T-helper 1 cell treated with Interleukin-12 subunit alpha and Interleukin-12 subunit beta and Interleukin-4 antibody, amounts not matched to agents 30 μg/mL and 1 μg/mL, for 36 hours (primary cell): ENCODE measurements around the gene NLRP3.

Experiments used
- H3K27ac Mint-ChIP-seq: one replicate; pipeline ENCODE4 v1.8.0; 2021; ENCODE audit warnings: mild to moderate bottlenecking, mixed read lengths
- H3K27me3 Mint-ChIP-seq: one replicate; pipeline ENCODE4 v1.8.0; 2021; ENCODE audit warnings: low read depth, mixed read lengths
- H3K36me3 Mint-ChIP-seq: one replicate; pipeline ENCODE4 v1.8.0; 2021; ENCODE audit warnings: low read depth, mixed read lengths
- H3K4me1 Mint-ChIP-seq: one replicate; pipeline ENCODE4 v1.8.0; 2021; ENCODE audit warnings: low read depth, mixed read lengths
- H3K4me3 Mint-ChIP-seq: one replicate; pipeline ENCODE4 v1.8.0; 2021; ENCODE audit warnings: mild to moderate bottlenecking, moderate library complexity, mixed read lengths
- H3K9me3 Mint-ChIP-seq: one replicate; pipeline ENCODE4 v1.8.0; 2021; ENCODE audit warnings: mixed read lengths

Gene NLRP3

GRCh38 chr1:247491328-247491727, 75.4 kb downstream of the NLRP3 start:
- Mint-ChIP-seq H3K27me3 (peaks cover 13% of the 10 kb centered on the region), H3K4me3 (no peak overlapping the region), H3K9me3 (no peaks in the 10 kb centered on the region), H3K36me3 (no peaks in the 10 kb centered on the region), H3K4me1 (no peaks in the 10 kb centered on the region), H3K27ac (no peak overlapping the region)

- Mint-ChIP-seq H3K4me1 (no peaks in the 10 kb centered on the region), H3K27ac (no peak overlapping the region), H3K36me3 (no peaks in the 10 kb centered on the region), H3K4me3 (no peak overlapping the region), H3K27me3 (peaks cover 10% of the 10 kb centered on the region), H3K9me3 (no peaks in the 10 kb centered on the region)
These were observed 77.1 kb downstream of the NLRP3 start for GRCh38 chr1:247493106-247493505.

GRCh38 chr1:247494767-247495166, 78.8 kb downstream of the NLRP3 start:
- no peak overlapping the region for H3K27ac Mint-ChIP-seq
- H3K4me3 Mint-ChIP-seq, result no peak overlapping the region
- no peaks in the 10 kb centered on the region for H3K4me1 Mint-ChIP-seq
- no peaks in the 10 kb centered on the region for H3K36me3 Mint-ChIP-seq
- H3K27me3 Mint-ChIP-seq, result peaks cover 9% of the 10 kb centered on the region
- no peaks in the 10 kb centered on the region for H3K9me3 Mint-ChIP-seq

- Mint-ChIP-seq H3K36me3 (no peaks in the 10 kb centered on the region), H3K4me3 (no peak overlapping the region), H3K27me3 (peaks cover 9% of the 10 kb centered on the region), H3K27ac (no peak overlapping the region), H3K9me3 (no peaks in the 10 kb centered on the region), H3K4me1 (no peaks in the 10 kb centered on the region)
These were observed 80.8 kb downstream of the NLRP3 start for GRCh38 chr1:247496581-247497285.
